Measurements from ENCODE around the gene GNPAT.

GNPAT gene

GRCh38 chr1:231317306-231318014 lies 76.4 kb downstream of the GNPAT start:
- DNase-seq (ENCODE audit: low read depth), result no peak

- no peak for DNase-seq (ENCODE audit: low read depth)
These were observed 77.0 kb downstream of the GNPAT start for GRCh38 chr1:231318015-231318355.

GRCh38 chr1:231318568-231318967 lies 77.6 kb downstream of the GNPAT start:
- DNase-seq (ENCODE audit: low read depth), result no peak

- no peak for DNase-seq (ENCODE audit: low read depth)
These were observed 78.1 kb downstream of the GNPAT start for GRCh38 chr1:231319080-231319479.

GRCh38 chr1:231322880-231323530 lies 82.0 kb downstream of the GNPAT start:
- no peak for DNase-seq (ENCODE audit: low read depth)

- DNase-seq (ENCODE audit: low read depth), result no peak
These were observed 83.6 kb downstream of the GNPAT start for GRCh38 chr1:231324660-231325059.

GRCh38 chr1:231326248-231326647 lies 85.2 kb downstream of the GNPAT start:
- no peak for DNase-seq (ENCODE audit: low read depth)
